T47D (cell line): ENCODE results near the gene RAB23.

Experiments
- DNase-seq, 2 experiments: peaks; one replicate each; pipeline versions ENCODE4 v3.0.0 to v3.0.0-alpha.2; 2011 to 2012; ENCODE audit warnings: low read depth in 1 of 2, low spot score in 1 of 2
- JUND ChIP-seq: IDR thresholded peaks from 2 replicates; pipeline ENCODE4 v1.6.1; 2012; ENCODE audit warnings: low read depth
- in situ Hi-C: cut with HindIII; loops from 2 replicates; pipeline ENCODE4 v1.10.0; 2016; ENCODE audit warnings: low sequenced_read_pairs, low pct_unique_long_range_greater_than_20kb

The RAB23 gene

GRCh38 chr6:57221191-57221935 is 744 bp downstream of the RAB23 start:
- TF ChIP-seq JUND = no peak
- peak; percentile 30 to 47 for DNase-seq
- in situ Hi-C loops = no loop called here

GRCh38 chr6:57220083-57220703 is 1.9 kb downstream of the RAB23 start:
- no peak for DNase-seq
- no peak for TF ChIP-seq JUND
- in situ Hi-C loops = no loop called here

GRCh38 chr6:57217270-57217669 is 4.8 kb downstream of the RAB23 start:
- no peak for TF ChIP-seq JUND
- no peak for DNase-seq
- in situ Hi-C loops = no loop called here

- in situ Hi-C loops = no loop called here
These were observed 5.6 kb downstream of the RAB23 start for GRCh38 chr6:57216235-57217101.

GRCh38 chr6:57215260-57215659 is 6.8 kb downstream of the RAB23 start:
- TF ChIP-seq JUND = no peak
- DNase-seq = no peak
- in situ Hi-C loops = no loop called here

More at GRCh38 chr6:57216235-57217101, 5.6 kb downstream of the RAB23 start:
- no peak for TF ChIP-seq JUND
- peak in 1 of 2 experiments; percentile 7 for DNase-seq

GRCh38 chr6:57210060-57210459 is 12.0 kb downstream of the RAB23 start:
- in situ Hi-C loops = no loop called here
- no peak for TF ChIP-seq JUND
- no peak for DNase-seq

GRCh38 chr6:57209030-57209429 is 13.1 kb downstream of the RAB23 start:
- in situ Hi-C loops = no loop called here
- no peak for TF ChIP-seq JUND

GRCh38 chr6:57207872-57208271 is 14.2 kb downstream of the RAB23 start:
- TF ChIP-seq JUND = no peak
- DNase-seq = no peak
- in situ Hi-C loops = no loop called here

More at GRCh38 chr6:57209030-57209429, 13.1 kb downstream of the RAB23 start:
- no peak for DNase-seq

- no peak for DNase-seq
- no peak for TF ChIP-seq JUND
- in situ Hi-C loops = no loop called here
These were observed 15.0 kb downstream of the RAB23 start for GRCh38 chr6:57207141-57207540.

GRCh38 chr6:57205550-57206328 is 16.4 kb downstream of the RAB23 start:
- TF ChIP-seq JUND = no peak
- no peak for DNase-seq
- in situ Hi-C loops = no loop called here

GRCh38 chr6:57201718-57202117 is 20.4 kb downstream of the RAB23 start:
- TF ChIP-seq JUND = no peak
- in situ Hi-C loops = no loop called here
- DNase-seq = no peak
